Measurements from ENCODE around the gene ZDHHC22.

Gene ZDHHC22

DNA sequence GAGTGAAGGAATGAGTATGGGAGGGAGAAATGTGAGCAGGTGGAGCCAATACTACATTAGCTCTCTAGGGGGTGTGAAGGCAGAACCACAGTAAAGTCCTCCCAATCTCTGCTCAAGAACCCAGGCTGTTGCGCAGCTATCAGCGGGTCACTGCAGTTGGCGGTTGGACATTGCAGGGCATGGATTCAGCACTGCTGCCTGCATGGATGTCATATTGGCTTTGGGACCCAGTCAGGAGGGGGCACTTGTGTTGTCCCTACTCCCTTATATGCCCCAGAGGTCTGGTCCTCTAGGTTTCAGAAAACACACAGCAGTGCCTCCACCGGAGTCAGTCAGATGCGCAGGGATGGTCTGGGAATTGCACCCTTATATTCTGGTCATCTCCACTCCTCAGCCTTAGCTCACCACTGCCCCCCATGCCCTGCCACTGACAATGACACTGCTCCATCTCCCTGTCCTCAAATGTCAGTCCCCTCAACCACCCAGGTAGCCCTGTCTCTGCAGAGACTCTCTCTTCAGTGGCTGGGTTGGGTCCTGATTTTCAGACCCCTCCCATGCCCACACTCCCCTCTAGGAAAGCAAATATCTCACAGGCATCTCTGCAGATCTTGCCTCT, 9.6 kb downstream of the ZDHHC22 start:
- TF ChIP-seq TCF4 (CRISPR knock-in tag; IDR thresholded peaks at IDR 0.05; ENCODE audit: borderline replicate concordance): no peak
- no peak for TF ChIP-seq GLIS3 (CRISPR knock-in tag; IDR thresholded peaks at IDR 0.05)
- TF ChIP-seq, protein P1, sequence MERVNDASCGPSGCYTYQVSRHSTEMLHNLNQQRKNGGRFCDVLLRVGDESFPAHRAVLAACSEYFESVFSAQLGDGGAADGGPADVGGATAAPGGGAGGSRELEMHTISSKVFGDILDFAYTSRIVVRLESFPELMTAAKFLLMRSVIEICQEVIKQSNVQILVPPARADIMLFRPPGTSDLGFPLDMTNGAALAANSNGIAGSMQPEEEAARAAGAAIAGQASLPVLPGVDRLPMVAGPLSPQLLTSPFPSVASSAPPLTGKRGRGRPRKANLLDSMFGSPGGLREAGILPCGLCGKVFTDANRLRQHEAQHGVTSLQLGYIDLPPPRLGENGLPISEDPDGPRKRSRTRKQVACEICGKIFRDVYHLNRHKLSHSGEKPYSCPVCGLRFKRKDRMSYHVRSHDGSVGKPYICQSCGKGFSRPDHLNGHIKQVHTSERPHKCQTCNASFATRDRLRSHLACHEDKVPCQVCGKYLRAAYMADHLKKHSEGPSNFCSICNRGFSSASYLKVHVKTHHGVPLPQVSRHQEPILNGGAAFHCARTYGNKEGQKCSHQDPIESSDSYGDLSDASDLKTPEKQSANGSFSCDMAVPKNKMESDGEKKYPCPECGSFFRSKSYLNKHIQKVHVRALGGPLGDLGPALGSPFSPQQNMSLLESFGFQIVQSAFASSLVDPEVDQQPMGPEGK (CRISPR knock-in tag; IDR thresholded peaks at IDR 0.05; ENCODE audit: borderline replicate concordance): no peak
- no peak for TF ChIP-seq ZC3H10 (CRISPR knock-in tag; IDR thresholded peaks at IDR 0.05)
- TF ChIP-seq, protein P2, sequence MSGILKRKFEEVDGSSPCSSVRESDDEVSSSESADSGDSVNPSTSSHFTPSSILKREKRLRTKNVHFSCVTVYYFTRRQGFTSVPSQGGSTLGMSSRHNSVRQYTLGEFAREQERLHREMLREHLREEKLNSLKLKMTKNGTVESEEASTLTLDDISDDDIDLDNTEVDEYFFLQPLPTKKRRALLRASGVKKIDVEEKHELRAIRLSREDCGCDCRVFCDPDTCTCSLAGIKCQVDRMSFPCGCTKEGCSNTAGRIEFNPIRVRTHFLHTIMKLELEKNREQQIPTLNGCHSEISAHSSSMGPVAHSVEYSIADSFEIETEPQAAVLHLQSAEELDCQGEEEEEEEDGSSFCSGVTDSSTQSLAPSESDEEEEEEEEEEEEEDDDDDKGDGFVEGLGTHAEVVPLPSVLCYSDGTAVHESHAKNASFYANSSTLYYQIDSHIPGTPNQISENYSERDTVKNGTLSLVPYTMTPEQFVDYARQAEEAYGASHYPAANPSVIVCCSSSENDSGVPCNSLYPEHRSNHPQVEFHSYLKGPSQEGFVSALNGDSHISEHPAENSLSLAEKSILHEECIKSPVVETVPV (CRISPR knock-in tag; IDR thresholded peaks at IDR 0.05): no peak
- TF ChIP-seq SNAI2 (CRISPR knock-in tag; IDR thresholded peaks at IDR 0.05): no peak
- no peak for TF ChIP-seq OSR1 (CRISPR knock-in tag; IDR thresholded peaks at IDR 0.05)
- 0 out of 2 replicates have a peak, but pooled peaks have one; percentile 42 for TF ChIP-seq ZNF70 (CRISPR knock-in tag; IDR thresholded peaks at IDR 0.05)
- ATAC-seq: no peak

DNA sequence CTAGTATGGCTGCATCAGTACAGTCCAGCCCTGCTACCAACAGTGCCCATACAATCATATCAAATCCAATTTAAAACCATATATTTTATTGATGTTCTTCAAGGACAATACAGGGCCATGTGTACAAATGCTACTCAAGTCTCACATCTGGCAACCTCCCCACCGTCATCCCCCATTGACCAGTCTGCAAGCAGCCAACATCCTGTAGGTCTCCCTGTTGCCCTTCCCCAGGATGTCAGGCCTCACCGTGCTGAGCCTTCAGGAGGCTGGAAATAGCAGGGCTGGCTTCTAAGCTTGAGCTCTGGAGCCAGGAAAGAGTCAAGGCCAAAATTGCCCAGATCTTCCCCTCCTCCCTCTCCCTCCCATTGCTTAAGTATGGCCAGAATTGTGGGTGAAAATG, 10.4 kb downstream of the ZDHHC22 start:
- TF ChIP-seq GLIS3 (CRISPR knock-in tag; IDR thresholded peaks at IDR 0.05) (no peak), ZNF8 (CRISPR knock-in tag; IDR thresholded peaks at IDR 0.05) (no peak), TOX (CRISPR knock-in tag; IDR thresholded peaks at IDR 0.05; ENCODE audit: borderline replicate concordance) (no peak), PPARA (CRISPR knock-in tag; IDR thresholded peaks at IDR 0.05; ENCODE audit: borderline replicate concordance) (no peak), SNAI2 (CRISPR knock-in tag; IDR thresholded peaks at IDR 0.05) (no peak), BACH2 (CRISPR knock-in tag; IDR thresholded peaks at IDR 0.05; ENCODE audit: borderline replicate concordance) (no peak), ZFP30 (CRISPR knock-in tag; IDR thresholded peaks at IDR 0.05) (no peak), ZNF565 (CRISPR knock-in tag; conservative IDR thresholded peaks at IDR 0.05; ENCODE audit: low read depth) (no peak), ISL1 (CRISPR knock-in tag; IDR thresholded peaks at IDR 0.05) (no peak), CSDC2 (CRISPR knock-in tag; IDR thresholded peaks at IDR 0.05) (no peak), ZNF70 (CRISPR knock-in tag; IDR thresholded peaks at IDR 0.05) (no peak), TCF4 (CRISPR knock-in tag; IDR thresholded peaks at IDR 0.05; ENCODE audit: borderline replicate concordance) (no peak), ZFP3 (CRISPR knock-in tag; IDR thresholded peaks at IDR 0.05) (no peak), ZC3H10 (CRISPR knock-in tag; IDR thresholded peaks at IDR 0.05) (no peak)
- TF ChIP-seq, protein P2 (CRISPR knock-in tag; IDR thresholded peaks at IDR 0.05): no peak
- TF ChIP-seq, protein P3, sequence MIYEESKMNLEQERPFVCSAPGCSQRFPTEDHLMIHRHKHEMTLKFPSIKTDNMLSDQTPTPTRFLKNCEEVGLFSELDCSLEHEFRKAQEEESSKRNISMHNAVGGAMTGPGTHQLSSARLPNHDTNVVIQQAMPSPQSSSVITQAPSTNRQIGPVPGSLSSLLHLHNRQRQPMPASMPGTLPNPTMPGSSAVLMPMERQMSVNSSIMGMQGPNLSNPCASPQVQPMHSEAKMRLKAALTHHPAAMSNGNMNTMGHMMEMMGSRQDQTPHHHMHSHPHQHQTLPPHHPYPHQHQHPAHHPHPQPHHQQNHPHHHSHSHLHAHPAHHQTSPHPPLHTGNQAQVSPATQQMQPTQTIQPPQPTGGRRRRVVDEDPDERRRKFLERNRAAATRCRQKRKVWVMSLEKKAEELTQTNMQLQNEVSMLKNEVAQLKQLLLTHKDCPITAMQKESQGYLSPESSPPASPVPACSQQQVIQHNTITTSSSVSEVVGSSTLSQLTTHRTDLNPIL (CRISPR knock-in tag; IDR thresholded peaks at IDR 0.05; ENCODE audit: low read depth): no peak
- TF ChIP-seq, protein P1 (CRISPR knock-in tag; IDR thresholded peaks at IDR 0.05; ENCODE audit: borderline replicate concordance): no peak
- ATAC-seq: no peak

DNA sequence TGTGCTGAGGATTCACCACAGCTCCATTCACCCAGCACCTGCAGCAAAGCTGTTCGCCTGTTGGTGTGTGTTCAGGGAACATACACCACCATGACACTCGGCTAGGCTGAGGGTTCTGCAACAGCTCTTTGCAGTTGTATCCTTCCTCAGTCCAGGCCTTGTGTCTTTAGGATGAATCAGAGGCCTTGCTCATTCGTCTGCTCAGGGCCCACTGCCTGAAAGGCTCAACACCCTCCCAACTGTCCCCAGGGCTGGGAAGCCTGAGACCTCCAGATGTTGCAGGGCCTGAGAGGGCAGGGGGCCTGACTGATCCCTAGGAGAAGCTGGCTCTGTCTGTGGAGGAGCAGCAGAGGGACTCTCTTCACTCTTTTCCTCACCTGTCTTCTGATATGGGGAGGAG, 11.2 kb downstream of the ZDHHC22 start:
- TF ChIP-seq ARNTL (CRISPR knock-in tag; IDR thresholded peaks at IDR 0.05; ENCODE audit: borderline replicate concordance, low read depth): no peak
- TF ChIP-seq, protein P4, sequence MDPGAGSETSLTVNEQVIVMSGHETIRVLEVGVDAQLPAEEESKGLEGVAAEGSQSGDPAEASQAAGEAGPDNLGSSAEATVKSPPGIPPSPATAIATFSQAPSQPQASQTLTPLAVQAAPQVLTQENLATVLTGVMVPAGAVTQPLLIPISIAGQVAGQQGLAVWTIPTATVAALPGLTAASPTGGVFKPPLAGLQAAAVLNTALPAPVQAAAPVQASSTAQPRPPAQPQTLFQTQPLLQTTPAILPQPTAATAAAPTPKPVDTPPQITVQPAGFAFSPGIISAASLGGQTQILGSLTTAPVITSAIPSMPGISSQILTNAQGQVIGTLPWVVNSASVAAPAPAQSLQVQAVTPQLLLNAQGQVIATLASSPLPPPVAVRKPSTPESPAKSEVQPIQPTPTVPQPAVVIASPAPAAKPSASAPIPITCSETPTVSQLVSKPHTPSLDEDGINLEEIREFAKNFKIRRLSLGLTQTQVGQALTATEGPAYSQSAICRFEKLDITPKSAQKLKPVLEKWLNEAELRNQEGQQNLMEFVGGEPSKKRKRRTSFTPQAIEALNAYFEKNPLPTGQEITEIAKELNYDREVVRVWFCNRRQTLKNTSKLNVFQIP (CRISPR knock-in tag; IDR thresholded peaks at IDR 0.05; ENCODE audit: borderline replicate concordance, low read depth): no peak
- TF ChIP-seq ZNF565 (CRISPR knock-in tag; conservative IDR thresholded peaks at IDR 0.05; ENCODE audit: low read depth): no peak
- TF ChIP-seq, protein P1 (CRISPR knock-in tag; IDR thresholded peaks at IDR 0.05; ENCODE audit: borderline replicate concordance): no peak
- TF ChIP-seq PPARA (CRISPR knock-in tag; IDR thresholded peaks at IDR 0.05; ENCODE audit: borderline replicate concordance): no peak
- no peak for TF ChIP-seq SNAI2 (CRISPR knock-in tag; IDR thresholded peaks at IDR 0.05)
- TF ChIP-seq ISL1 (CRISPR knock-in tag; IDR thresholded peaks at IDR 0.05): no peak
- TF ChIP-seq, protein P2 (CRISPR knock-in tag; IDR thresholded peaks at IDR 0.05): no peak
- TF ChIP-seq ZFP3 (CRISPR knock-in tag; IDR thresholded peaks at IDR 0.05): no peak
- TF ChIP-seq GLIS3 (CRISPR knock-in tag; IDR thresholded peaks at IDR 0.05): no peak
- no peak for ATAC-seq
